Spleen (tissue), 7 donors: ENCODE results near the gene MOGAT2.

Experiments
- POLR2A ChIP-seq, 3 donors: fragments of 450-650 bp; IDR thresholded peaks; one replicate each; pipeline ENCODE4 v1.5.1; 2017; ENCODE audit warnings: antibody characterized with exemption in 3 of 3, mild to moderate bottlenecking in 1 of 3
- POLR2AphosphoS5 ChIP-seq, 3 donors: sonication (generic); formaldehyde crosslinking; IDR thresholded peaks; one replicate each; pipeline ENCODE4 v1.5.1; 2017; ENCODE audit warnings: antibody characterized with exemption in 3 of 3
- TF ChIP-seq, protein P1 (sequence below), 11 experiments: fragments of 200-600 bp in 7 of 11; fragments of 450-650 bp in 4 of 11; sonication (generic) in 4 of 11; IDR thresholded peaks in 8 of 11; conservative IDR thresholded peaks in 3 of 11; 1 replicate in 7 of 11; 2 replicates in 4 of 11; pipeline versions ENCODE4 v1.4.0 to v1.8.0; 2016 to 2021; ENCODE audit warnings: antibody characterized with exemption in 11 of 11, inconsistent platforms in 4 of 11, mild to moderate bottlenecking in 1 of 11
- donor health status: DM: no; HTN: no; CAD: no; lungs with moderate emphysema.
- donor health status: DM: no; HTN: no; CAD: no.
- donor health status: DM: no; HTN: no; CAD: no.

- TF ChIP-seq, protein P1, sequence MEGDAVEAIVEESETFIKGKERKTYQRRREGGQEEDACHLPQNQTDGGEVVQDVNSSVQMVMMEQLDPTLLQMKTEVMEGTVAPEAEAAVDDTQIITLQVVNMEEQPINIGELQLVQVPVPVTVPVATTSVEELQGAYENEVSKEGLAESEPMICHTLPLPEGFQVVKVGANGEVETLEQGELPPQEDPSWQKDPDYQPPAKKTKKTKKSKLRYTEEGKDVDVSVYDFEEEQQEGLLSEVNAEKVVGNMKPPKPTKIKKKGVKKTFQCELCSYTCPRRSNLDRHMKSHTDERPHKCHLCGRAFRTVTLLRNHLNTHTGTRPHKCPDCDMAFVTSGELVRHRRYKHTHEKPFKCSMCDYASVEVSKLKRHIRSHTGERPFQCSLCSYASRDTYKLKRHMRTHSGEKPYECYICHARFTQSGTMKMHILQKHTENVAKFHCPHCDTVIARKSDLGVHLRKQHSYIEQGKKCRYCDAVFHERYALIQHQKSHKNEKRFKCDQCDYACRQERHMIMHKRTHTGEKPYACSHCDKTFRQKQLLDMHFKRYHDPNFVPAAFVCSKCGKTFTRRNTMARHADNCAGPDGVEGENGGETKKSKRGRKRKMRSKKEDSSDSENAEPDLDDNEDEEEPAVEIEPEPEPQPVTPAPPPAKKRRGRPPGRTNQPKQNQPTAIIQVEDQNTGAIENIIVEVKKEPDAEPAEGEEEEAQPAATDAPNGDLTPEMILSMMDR (IDR thresholded peaks at IDR 0.05 in 8 of 11, conservative IDR thresholded peaks at IDR 0.05 in 3 of 11) = no peak
- TF ChIP-seq POLR2AphosphoS5 (IDR thresholded peaks at IDR 0.05) (no peak), POLR2A (IDR thresholded peaks at IDR 0.05) (no peak)
Observed at GRCh38 chr11:75762158-75762557, 44.5 kb downstream of the MOGAT2 start.
